HG03442 (cell line): ENCODE data around the gene DNAH3.
"Not testable (repeated sequence)": the region's sequence is repeated elsewhere in the genome, so short reads cannot be mapped to it uniquely, and the experiment has no call there.

Experiments used
- ATAC-seq: cut with Tn5 transposase; IDR thresholded peaks from one replicate; pipeline ENCODE4 v1.9.1; 2021; ENCODE audit warnings: mild to moderate bottlenecking, moderate library complexity; ENCODE audit not compliant: unreplicated experiment

The DNAH3 gene

DNA sequence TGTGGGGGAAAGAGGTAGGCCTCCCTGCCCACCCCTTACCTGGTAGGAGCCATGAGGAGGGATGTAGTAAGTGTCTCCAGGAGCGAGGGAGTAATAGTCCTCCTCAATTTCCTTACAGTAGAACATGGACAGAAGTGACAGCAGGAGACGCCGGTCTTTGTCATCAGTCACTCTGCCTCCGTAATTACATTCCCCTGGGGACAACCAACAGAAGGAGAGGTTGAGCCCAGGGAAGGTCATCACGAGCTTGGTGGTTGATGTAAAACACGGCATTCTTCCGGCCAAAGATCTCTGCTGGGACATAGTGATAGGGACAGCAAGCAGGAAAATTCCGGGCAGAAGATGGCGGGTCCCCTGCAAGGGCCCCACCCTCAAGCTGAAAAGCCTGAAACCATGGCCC lies 202.2 kb downstream of the DNAH3 start:
- no peak for ATAC-seq

DNA sequence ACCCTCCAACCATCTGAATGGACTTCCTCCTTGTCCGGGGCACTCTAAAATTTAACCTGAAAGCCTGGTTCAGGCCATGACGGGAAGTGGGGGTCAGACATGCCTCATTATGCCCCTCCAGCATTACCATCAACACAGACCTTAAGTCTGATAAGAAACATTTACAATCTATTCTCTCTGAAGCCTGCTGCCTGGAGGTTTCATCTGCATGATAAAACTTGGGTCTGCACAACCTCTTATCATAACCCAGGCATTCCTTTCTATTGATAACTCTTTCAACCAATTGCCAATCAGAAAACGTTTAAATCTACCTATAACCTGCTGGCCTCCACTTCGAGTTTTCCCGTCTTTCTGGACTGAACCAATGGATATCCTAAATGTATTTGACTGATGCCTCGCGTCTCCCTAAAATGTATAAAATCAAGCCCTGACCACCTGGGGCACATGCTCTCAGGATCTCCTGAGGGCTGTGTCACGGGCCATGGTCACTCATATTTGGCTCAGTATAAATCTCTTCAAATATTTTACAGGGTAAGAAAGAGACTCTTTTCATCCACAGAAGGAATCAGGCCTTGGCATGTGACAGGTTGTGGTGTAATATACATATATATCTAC lies 204.5 kb downstream of the DNAH3 start:
- ATAC-seq, result no peak

DNA sequence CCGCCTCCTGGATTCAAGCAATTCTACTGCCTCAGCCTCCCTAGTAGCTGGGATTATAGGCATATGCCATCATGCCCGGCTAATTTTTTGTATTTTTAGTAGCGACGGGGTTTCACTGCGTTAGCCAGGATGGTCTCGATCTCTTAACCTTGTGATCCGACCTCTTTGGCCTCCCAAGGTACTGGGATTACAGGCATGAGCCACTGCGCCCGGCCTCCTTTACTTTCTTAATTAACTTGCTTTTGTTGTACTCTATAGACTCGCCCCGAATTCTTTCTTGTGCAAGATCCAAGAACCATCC lies 205.1 kb downstream of the DNAH3 start:
- ATAC-seq, result not testable (repeated sequence)

DNA sequence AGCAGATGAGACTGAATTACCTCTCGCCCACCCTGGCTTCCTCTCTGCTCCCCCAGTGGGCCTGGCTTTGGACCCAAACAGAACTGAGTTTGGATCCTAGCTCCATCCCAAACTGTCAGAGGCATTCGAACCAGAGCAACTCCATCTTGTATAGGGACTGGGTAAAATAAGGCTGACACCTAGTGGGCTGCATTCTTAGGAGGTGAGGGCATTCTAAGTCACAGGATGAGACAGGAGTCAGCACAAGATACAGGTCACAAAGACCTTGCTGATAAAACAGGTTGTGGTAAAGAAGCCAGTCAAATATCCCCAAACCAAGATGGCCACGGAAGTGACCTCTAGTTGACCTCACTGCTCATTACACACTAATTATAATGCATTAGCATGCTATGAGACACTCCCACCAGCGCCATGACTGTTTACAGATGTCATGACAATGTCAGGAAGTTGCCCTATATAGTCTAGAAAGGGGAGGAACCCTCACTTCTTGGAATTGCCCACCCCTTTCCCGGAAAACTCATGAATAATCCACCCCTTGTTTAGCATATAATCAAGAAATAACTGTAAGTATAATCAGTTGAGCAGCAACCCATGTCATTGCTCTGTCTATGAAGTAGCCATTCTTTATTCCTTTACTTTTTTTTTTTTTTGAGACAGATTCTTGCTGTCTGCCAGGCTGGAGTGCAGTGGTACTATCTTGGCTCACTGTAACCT lies 205.6 kb downstream of the DNAH3 start:
- no peak for ATAC-seq

DNA sequence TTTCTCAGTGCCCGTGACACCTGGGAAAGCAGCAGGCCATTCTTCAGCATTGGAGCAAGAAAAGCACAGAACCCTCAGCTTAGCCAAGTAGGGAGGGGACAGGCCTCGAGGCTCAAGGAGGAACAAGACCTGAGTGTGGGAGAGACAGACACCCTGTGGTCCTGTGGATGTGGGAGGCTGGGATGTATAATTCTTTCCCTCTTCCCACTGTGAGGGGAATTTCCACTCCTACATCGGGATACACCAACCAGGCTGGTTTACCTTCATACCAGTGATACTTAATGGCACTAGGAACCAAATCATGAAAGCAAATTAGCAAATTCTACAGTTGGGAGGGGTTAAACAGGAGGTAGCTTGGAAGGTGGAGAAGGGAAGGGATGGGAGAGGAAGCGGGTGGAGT lies 208.4 kb downstream of the DNAH3 start:
- no peak for ATAC-seq

DNA sequence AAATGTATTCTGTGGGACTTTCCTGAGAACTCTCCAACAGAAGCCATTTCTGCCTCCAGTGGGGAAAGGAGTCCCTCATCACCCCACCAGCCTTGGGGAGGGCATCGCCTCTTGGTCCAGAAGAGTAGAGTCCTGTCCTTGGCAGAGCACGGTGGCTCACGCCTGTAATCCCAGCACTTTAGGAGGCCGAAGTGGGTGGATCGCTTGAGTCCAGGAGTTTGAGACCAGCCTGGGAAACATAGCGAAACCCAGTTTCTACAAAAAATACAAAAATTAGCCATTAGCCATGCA lies 209.1 kb downstream of the DNAH3 start:
- ATAC-seq, result no peak

DNA sequence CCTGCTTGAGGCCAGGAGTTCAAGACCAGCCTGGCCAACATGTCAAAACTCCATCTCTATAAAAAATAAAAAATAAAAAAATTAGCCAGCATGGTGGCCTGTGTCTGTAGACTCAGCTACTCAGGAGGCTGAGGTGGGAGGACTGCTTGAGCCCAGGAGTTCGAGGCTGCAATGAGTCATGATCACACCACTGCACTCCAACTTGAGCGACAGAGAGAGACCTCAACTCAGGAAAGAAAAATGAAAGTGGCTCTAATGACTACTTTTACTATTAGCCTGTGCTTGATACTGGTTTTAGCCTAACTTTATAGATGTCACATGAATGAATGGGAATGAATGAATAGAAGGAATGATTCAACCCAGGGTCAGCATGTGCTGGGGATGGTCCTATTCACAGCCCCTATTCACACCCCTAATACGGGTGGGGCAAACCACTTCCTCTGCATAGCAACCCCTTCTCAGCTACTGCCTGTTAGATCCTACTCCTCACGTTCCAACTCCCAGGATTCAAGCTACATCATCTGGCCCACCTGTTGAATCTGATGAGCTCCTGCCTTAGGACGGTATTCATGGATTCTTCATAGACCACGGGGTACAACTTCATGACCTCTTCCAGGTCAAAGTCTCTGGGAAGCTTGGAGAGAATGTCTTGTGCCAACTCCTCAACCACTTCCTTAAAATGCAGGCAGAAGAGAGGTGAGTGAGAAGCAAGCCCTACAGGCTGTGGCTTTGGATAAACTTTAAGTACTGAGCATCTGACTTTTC lies 209.6 kb downstream of the DNAH3 start:
- no peak for ATAC-seq

DNA sequence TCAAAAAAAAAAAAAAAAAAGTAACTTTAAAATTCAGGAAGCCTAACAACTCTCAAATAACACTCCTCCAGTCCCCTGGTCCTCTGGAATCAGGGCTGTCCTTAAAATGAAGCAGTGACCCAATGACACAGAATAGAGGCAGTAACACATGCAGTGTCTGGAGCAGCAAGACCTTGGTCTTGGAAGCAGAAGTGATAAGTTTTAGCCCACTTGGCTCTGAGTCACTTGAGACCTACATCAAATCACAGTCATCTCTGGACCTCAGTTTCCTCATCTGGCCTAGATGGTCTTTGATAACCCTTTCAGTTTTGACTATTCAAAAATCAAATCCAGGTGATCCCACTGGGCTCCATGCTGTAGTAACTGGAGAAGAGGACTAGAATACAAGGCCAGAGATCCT lies 211.0 kb downstream of the DNAH3 start:
- ATAC-seq, result no peak

DNA sequence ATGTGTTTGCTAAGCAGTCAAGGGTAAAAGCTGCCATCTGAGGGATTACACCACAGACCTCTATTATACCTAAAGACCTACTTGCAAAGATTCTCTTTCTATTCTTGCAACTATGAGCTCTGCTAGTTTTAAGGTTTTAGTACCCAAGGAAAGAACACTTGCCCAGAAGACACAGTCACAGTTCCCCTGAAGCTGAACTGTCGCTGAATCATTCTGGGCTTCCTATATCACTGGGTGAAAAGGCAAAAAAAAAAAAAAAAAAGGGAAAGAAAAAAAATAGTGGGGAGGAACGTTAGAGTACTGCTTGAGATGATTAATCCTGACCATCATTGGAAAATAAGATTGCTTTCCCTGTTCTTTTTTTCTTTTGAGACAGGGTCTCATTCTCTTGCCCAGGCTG lies 212.2 kb downstream of the DNAH3 start:
- no peak for ATAC-seq

DNA sequence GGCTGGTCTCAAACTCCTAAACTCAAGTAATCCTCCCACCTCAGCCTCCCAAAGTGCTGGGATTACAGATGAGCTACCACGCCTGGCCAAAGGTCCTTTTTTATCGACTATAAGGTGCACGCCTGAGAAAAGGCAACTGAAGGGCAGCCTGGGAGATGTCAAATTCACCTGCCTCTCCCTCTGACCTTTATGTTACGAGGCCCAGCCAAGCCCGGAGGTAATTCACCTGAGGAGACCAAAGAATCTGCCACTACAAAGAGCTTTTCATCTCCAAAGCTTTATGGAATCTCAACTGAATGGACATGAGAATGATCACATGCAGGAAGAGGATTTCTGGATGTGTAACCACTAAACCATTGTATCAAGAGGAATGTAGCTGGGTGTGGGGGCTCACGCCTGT lies 212.9 kb downstream of the DNAH3 start:
- no peak for ATAC-seq

DNA sequence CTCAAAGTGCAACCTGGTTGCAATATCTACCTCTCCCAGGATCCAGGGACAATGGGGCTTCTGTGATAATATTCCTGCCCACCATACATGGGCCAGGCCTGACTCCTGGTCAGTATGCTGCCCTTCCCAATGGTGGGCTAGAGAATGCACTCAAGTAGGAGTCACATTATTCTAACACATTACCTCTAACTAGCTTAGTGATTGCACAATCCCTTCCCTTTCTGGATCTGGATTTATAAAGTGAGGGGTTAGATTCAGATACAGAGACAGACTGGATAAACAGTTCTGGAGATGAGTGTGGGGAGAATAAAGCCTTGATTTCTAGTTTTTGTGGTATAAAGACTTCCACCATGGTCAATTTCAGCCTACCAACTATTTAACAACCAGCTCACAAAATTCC lies 217.1 kb downstream of the DNAH3 start:
- no peak for ATAC-seq

DNA sequence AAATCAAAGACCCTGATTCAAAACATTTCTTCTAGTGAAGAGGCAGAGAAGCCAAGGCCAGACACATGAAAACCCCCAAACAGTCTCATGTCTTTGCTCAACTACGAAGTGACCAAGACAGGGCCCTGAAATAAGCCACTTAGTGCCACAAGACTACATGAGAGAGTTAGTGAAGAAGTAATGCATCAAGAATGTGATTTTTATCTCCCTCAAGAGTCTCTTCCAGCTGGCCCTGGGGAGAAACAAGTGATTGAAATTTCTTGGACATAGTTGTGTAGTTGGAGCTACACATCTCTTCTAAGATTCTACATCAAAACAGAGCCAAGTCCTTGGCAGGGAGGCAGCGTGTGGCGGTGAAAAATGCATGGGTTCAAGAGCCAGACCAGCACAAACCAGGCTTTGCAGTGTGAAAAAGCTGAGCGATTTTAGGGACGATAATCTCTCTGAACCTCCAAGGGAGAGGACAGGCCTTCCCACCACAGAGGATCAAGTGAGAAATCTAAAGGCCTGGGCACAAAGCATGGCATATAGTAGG lies 219.5 kb downstream of the DNAH3 start:
- ATAC-seq, result no peak

DNA sequence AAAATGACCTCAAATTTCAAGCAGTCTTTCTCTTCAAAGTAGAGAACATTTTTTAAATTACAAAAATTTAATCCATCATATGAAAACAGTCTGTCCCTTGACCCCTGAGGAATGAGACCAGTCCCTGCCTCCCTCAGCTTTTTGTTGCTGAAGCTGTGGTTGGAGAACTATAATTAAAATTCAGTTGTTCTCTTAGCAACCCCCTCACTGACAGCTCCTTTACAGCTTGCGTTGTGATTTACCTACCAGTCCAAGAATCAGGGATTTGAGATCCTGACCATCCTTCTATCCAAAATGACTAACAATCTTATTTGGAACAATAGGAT lies 220.3 kb downstream of the DNAH3 start:
- ATAC-seq, result no peak

DNA sequence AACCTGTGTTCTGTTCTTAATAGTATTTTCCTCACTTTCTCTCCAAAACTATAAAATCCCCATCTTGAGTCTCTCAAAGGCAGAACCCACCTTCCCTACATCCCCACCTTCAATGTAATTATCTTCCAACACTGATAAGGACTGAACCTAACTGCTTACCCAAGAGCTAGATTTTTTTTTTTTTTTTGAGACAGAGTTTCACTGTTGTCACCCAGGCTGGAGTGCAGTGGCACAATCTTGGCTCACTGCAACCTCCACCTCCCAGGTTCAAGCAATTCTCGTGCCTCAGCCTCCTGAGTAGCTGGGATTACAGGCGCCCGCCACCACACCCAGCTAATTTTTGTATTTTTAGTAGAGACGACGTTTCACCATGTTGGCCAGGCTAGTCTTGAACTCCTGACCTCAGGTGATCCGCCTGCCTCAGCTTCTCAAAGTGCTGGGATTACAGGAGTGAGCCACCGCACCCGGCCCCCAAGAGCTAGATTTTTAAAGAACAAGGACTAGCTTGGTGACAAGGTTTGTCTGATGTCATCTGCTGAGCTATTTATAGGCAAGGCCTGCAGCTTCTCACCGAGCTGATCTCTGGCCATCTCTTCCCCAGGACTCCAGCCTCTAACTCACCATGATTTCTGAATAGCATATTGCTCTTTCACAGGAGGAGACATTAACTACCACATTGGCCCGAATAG lies 220.8 kb downstream of the DNAH3 start:
- not testable (repeated sequence) for ATAC-seq

DNA sequence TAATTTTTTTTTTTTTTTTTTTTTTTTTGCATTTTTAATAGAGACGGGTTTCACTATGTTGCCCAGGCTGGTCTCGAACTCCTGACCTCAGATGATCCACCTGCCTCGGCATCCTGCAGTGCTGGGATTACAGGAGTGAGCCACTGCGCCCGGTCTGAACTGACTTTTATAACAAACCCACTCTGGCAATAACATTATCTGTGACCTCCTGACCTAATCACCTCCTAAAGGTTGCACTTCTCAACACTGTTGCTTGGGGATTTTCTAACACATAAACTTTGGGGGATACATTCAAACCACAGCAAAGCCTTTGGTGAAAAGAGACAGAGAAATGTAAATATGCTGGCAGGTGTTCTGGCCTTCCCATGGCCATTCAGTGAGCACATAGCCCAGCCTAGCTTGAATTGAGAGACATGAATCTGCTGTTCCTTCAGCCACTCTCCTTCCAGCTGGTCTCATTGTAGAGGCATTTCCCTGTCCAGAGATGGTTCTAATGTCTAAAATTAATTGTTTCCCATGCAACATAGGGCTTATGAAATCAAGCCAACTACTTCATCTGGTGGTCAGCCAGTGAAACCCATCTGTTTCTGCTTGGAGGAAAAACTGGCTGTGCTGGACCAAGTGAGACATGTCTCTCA lies 221.8 kb downstream of the DNAH3 start:
- no peak for ATAC-seq

DNA sequence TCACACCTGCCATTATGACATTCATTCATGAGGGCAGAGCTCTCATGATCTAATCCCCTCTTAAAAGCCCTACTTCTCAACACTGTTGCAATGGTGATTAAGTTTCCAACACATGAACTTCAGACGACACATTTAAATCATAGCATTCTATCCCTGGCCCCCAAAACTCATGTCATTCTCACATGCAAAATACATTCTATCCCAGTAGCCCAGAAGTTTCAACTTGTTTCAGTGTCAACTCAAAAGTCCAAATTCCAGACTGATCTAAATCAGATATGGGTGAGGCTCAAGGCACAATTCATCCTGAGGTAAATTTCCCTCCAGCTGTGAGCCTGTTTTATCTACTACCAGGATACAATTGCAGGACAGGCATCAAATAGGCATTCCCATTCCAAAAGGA lies 224.9 kb downstream of the DNAH3 start:
- ATAC-seq, result no peak

DNA sequence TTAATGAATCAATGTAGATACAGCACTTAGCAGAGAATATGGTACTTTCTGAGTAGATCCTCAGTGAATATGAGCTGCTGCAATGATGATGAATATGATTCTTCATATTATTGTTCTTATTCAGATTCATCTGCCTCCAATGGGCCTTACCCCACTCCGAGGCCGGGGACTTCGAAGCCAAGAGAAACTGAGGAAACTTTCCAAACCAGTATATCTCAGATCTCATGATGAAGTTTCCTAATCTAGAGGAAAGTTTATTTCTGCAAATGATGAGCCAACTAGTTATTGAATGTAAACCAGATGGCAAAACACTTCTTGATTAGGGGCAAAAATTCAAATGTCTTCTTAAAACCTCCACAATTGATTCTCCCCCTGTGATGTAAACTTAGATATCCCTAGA lies 226.8 kb downstream of the DNAH3 start:
- no peak for ATAC-seq

DNA sequence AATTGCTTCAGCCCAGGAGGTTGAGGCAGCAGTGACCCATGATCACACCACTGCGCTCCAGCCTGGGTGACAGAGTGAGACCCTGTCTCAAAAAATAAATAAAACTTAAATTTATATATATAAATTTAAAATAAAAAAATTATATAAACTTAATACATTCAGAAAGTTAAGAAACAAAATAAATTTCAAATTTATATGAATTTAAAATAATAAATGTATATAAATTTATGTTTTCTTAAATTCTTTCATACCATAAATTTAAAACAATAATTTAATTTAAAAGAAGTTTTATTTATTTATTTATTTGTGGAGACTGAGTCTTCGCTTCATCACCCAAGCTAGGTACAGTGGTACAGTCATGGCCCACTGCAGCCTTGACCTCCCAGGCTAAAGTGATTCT lies 229.8 kb downstream of the DNAH3 start:
- ATAC-seq, result no peak

DNA sequence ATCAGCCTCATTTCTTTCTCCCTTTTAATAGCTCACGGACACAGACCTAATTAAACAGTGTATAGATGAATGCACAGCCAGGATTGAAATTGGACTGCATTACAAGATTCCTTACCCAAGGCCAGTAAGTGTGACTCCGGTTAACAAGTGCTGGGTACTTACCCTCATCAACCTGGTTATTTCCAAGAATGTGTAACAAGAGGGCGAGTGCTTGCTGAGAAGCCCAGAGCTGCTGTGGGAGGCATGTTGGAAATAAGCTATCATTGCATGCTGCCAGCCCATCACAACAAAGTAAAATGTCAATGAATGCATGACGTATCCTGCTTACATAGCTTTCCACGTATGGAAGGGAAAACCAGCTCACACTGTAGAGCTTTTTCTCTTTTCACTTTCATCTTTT lies 230.6 kb downstream of the DNAH3 start:
- no peak for ATAC-seq

DNA sequence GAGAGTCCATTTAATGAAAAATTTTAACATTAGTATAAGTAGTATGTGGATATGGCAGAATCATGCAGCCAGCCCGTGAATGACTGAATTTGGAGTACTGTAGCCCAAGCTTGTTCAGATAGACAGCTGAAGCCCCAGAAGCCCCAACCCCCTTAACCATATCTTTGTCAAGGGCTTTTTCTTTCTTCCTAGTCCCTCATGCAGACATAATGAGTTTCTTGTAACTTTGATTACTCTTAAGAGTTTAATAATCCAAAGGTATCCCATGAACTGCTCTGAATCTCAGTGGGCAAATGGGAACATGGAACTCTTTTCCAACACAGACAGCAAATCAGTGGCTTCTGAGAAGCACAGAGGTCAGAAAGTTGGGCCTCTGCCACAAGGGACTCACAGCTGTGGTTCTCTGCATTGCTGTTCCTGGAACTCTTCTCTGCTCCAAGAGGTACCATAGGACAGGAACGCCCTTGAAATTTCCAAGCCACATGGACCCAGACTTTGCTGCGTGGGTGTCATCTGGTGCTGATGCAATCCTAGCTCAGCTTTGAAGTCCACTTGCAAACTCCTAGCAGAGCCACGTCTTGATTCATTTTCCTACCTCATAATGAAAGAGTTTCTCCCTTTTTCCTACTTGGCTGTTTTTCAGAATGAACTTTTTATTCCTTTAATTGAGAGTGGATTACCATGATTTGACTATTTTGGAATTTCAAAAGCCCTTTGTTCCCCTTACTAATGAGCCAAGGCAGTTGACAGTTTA lies 232.0 kb downstream of the DNAH3 start:
- no peak for ATAC-seq

DNA sequence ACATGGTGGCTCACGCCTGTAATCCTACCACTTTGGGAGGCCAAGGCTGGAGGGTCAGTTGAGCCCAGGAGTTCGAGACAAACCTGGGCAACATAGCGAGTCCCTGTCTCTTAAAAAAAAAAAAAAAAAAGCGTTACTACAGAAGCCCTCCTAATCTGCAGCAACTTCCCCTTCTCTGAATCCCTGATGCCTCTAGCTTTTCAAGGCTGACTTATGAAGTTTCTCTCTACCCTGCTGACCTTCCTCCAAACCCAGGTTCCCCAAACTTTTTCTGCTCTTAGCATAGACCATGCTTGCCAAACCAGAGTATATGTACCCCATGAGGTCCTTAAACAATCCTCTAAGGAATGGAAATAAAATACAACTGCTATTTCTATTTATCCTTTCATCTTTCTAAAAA lies 233.7 kb downstream of the DNAH3 start:
- no peak for ATAC-seq
